Measurements from ENCODE around the gene B4GALNT2. TPM values are rescaled to one million over a fixed set of nuclear protein-coding genes. Genes with fewer than 3 reads are reported as not detected.

B4GALNT2 gene
- total and polyA plus RNA-seq, 2 of the 8 experiments (the other 6 are each of a cell fraction or from before 2014, with no cell fraction given) = not detected

DNA sequence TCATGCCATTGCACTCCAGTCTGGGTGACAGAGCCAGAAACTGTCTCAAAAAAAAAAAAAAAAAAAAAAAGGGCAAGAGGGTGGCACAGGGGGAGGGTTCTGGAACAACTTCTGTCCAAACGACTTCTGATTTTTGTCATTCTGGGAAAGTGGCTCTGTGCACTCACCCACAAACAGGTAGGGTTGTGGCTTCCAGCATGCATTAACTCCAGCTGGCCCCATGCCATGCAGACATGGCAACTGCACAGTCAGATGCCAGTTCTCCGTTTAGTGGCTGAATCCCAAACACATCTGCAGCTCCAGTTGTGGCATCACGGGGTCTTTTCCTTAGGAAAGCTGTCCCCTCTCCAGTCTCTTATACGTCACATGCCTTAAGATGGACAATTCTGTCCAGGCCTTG is 30.3 kb downstream of the B4GALNT2 start (continued):
- TF ChIP-seq POLR2AphosphoS5 (IDR thresholded peaks at IDR 0.05; ENCODE audit: low read depth, low read length) (no peak), POLR2A (IDR thresholded peaks at IDR 0.05; ENCODE audit: control extremely low read depth in 1 of 2, low read depth in 2 of 2, low read length in 2 of 2) (no peak), GABPA (IDR thresholded peaks at IDR 0.05; ENCODE audit: borderline replicate concordance, insufficient read depth, low read length) (no peak), POU5F1 (IDR thresholded peaks at IDR 0.05; ENCODE audit: low read depth, low read length) (no peak)
- TF ChIP-seq, protein P1, sequence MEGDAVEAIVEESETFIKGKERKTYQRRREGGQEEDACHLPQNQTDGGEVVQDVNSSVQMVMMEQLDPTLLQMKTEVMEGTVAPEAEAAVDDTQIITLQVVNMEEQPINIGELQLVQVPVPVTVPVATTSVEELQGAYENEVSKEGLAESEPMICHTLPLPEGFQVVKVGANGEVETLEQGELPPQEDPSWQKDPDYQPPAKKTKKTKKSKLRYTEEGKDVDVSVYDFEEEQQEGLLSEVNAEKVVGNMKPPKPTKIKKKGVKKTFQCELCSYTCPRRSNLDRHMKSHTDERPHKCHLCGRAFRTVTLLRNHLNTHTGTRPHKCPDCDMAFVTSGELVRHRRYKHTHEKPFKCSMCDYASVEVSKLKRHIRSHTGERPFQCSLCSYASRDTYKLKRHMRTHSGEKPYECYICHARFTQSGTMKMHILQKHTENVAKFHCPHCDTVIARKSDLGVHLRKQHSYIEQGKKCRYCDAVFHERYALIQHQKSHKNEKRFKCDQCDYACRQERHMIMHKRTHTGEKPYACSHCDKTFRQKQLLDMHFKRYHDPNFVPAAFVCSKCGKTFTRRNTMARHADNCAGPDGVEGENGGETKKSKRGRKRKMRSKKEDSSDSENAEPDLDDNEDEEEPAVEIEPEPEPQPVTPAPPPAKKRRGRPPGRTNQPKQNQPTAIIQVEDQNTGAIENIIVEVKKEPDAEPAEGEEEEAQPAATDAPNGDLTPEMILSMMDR (IDR thresholded peaks at IDR 0.05; ENCODE audit: control extremely low read depth in 1 of 3, insufficient read depth in 1 of 3, low read depth in 1 of 3, low read length in 3 of 3) = no peak
